ENCODE results near the gene FAM120AOS.

FAM120AOS gene

DNA sequence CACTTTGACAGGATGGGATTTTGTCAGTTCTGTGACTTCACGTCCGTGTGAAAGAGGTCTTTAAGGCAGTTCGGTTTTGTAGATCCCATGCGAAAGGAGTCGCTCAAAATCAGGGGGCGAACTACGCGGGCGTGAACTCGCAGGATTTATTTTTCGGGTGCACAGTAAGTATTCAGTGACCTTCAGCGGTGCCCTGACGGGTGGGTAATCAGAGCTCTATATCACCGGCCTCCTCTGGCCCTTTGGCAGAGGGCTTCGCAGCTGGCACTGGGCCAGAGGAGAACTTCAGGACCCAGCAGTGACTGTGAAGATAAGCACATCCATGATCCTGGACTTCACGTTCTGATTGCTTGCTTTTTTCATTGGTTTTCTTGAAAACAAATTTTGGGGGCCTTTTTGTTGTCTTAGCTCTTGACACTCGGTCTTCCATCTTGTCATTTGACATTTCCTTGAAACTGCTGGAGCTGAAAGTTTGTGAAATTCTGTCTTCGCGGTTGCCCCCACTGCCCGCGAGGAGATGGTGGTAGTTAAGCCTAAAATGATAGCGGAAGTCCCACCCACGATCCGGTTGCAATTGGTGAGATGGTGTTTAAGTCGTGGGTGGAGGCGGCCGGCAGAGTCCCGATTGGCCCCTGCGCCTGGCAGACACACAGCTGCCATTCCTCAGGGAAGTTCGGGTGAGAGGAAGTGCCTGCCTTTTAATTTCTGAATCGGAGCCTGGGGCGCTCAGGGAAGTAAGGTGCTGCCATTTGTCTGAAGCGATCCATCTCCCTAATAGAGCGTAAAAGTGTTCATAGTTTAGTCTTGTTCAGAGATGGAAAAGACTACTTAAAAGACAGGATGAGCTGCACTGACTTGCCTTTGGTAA is at the start of gene FAM120AOS (continued):
- TF ChIP-seq, protein P1, sequence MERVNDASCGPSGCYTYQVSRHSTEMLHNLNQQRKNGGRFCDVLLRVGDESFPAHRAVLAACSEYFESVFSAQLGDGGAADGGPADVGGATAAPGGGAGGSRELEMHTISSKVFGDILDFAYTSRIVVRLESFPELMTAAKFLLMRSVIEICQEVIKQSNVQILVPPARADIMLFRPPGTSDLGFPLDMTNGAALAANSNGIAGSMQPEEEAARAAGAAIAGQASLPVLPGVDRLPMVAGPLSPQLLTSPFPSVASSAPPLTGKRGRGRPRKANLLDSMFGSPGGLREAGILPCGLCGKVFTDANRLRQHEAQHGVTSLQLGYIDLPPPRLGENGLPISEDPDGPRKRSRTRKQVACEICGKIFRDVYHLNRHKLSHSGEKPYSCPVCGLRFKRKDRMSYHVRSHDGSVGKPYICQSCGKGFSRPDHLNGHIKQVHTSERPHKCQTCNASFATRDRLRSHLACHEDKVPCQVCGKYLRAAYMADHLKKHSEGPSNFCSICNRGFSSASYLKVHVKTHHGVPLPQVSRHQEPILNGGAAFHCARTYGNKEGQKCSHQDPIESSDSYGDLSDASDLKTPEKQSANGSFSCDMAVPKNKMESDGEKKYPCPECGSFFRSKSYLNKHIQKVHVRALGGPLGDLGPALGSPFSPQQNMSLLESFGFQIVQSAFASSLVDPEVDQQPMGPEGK (tag by site-specific recombination; IDR thresholded peaks at IDR 0.05), result peak; percentile 69
- 0 out of 2 replicates have a peak, but pooled peaks have one; percentile 17 for TF ChIP-seq ZBTB20 (tag by site-specific recombination; IDR thresholded peaks at IDR 0.05)
- TF ChIP-seq, protein P2, sequence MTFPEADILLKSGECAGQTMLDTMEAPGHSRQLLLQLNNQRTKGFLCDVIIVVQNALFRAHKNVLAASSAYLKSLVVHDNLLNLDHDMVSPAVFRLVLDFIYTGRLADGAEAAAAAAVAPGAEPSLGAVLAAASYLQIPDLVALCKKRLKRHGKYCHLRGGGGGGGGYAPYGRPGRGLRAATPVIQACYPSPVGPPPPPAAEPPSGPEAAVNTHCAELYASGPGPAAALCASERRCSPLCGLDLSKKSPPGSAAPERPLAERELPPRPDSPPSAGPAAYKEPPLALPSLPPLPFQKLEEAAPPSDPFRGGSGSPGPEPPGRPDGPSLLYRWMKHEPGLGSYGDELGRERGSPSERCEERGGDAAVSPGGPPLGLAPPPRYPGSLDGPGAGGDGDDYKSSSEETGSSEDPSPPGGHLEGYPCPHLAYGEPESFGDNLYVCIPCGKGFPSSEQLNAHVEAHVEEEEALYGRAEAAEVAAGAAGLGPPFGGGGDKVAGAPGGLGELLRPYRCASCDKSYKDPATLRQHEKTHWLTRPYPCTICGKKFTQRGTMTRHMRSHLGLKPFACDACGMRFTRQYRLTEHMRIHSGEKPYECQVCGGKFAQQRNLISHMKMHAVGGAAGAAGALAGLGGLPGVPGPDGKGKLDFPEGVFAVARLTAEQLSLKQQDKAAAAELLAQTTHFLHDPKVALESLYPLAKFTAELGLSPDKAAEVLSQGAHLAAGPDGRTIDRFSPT (tag by site-specific recombination; IDR thresholded peaks at IDR 0.05), result peak; percentile 86

DNA sequence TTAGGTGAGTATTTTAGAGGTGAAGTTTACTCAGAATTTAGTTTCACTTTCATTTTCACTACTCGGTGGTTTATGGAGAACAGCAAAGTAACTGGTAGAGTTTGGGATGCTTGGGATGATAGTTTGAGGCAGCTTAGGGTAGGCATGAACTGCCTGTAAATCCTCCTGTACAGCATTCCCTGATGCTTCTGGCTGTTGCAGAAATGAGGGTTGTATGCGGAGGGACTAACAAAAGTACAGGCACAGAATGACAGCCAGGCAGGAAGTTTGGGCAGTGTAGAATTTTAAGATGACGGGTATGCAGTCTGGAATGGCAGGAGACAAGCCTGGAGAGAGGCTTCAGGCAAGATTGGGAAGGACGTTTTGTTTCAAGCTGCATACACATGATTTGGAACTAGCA is 48.0 kb upstream of the FAM120AOS start:
- no peaks in the 10 kb centered on the region for H3K9me3 ChIP-seq (ENCODE audit: control insufficient read depth, insufficient read depth, low read depth, low read length)
- no peak overlapping the region for H3K4me3 ChIP-seq (ENCODE audit: low read depth, low read length)
- ChIA-PET POLR2A (no interaction called here), CTCF (interaction anchor here (0.6 kb wide), 1 partner anchor 502 kb away, joined by 6 read pairs; no protein-coding TSS in a partner anchor)
- H3K27ac ChIP-seq (ENCODE audit: extremely low read depth, low read depth, low read length), result no peak overlapping the region
- peaks cover 0 to 67% of the 10 kb centered on the region in 2 experiments; a peak in 1 of 3 replicates for H3K36me3 ChIP-seq (ENCODE audit: control insufficient read depth in 2 of 2, insufficient read depth in 1 of 2, low read length in 2 of 2)
- peaks cover 7% of the 10 kb centered on the region; the same call in 1 of the 2 replicates for H3K4me1 ChIP-seq (ENCODE audit: control insufficient read depth, insufficient read depth, low read length)
- TF ChIP-seq IKZF3 (tag by site-specific recombination; IDR thresholded peaks at IDR 0.05), result no peak

DNA sequence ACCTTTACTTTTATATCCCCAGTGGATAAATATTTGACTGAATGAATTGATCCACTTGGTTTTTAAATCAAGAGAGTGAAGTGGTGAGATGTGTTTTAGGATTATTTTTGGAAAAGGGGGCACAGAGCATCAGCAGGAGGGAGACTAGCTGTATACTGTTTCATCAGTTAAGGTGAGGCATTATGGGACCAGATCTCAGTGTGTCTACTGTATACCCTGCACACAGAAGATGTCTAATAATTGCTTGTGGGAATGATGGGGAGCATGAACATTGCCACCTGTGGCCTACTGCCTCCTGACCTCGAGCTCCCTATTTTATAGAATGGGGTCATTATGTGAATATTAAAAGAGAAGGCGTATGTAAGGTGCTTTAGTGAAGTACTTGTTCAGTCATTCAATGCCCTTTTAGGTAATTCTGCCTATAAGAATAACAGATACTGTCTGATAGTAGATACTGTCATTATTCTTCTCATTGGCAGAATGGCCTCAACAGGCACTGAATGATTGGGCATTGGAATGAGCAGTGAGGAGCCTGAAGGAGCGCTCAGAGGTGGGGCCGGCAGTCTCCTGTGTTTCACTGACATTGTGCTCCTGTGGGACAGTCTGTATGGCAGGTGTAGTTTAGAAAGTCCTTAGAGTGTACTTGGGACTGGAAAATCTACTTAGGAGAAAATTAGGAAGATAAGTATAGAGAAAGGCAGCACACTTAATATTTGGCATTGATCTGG is 47.4 kb upstream of the FAM120AOS start:
- peaks cover 0 to 73% of the 10 kb centered on the region in 2 experiments; a peak in 1 of 3 replicates for H3K36me3 ChIP-seq (ENCODE audit: control insufficient read depth in 2 of 2, insufficient read depth in 1 of 2, low read length in 2 of 2)
- no peaks in the 10 kb centered on the region for H3K9me3 ChIP-seq (ENCODE audit: control insufficient read depth, insufficient read depth, low read depth, low read length)
- H3K4me1 ChIP-seq (ENCODE audit: control insufficient read depth, insufficient read depth, low read length), result peaks cover 5% of the 10 kb centered on the region; the same call in 1 of the 2 replicates
- ChIA-PET POLR2A (no interaction called here), CTCF (no interaction called here)
- H3K27ac ChIP-seq (ENCODE audit: extremely low read depth, low read depth, low read length), result no peak overlapping the region
- TF ChIP-seq, protein P3, sequence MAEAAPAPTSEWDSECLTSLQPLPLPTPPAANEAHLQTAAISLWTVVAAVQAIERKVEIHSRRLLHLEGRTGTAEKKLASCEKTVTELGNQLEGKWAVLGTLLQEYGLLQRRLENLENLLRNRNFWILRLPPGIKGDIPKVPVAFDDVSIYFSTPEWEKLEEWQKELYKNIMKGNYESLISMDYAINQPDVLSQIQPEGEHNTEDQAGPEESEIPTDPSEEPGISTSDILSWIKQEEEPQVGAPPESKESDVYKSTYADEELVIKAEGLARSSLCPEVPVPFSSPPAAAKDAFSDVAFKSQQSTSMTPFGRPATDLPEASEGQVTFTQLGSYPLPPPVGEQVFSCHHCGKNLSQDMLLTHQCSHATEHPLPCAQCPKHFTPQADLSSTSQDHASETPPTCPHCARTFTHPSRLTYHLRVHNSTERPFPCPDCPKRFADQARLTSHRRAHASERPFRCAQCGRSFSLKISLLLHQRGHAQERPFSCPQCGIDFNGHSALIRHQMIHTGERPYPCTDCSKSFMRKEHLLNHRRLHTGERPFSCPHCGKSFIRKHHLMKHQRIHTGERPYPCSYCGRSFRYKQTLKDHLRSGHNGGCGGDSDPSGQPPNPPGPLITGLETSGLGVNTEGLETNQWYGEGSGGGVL (tag by site-specific recombination; IDR thresholded peaks at IDR 0.05), result no peak
- TF ChIP-seq HOXC10 (CRISPR knock-in tag; IDR thresholded peaks at IDR 0.05), result no peak
- TF ChIP-seq ZNF792 (tag by site-specific recombination; IDR thresholded peaks at IDR 0.05), result 0 out of 2 replicates have a peak, but pooled peaks have one; percentile 53
- H3K4me3 ChIP-seq (ENCODE audit: low read depth, low read length), result no peak overlapping the region

DNA sequence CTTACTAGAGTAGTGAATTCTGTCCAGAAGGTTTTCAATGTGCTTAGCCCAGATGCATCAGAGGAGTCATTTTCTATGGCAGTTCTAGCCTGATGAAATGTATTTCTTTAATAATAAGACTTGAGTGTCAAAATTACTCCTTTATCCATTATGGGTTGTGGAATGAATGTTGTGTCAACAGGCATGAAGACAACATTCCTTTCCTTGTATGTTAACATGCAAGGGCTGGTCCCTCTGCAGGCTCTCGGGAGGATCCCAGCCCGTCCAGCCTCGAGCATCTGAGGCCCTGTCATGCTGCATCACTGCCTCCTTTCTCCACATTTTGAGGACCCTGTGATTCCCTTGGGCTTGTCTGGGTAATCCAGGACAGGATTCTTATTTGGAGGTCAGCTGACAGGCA is 42.9 kb upstream of the FAM120AOS start:
- Histone ChIP-seq H3K4me3 (ENCODE audit: low read depth, low read length) (no peak overlapping the region), H3K27ac (ENCODE audit: extremely low read depth, low read depth, low read length) (no peak overlapping the region), H3K36me3 (ENCODE audit: control insufficient read depth in 2 of 2, insufficient read depth in 1 of 2, low read length in 2 of 2) (peaks cover 0 to 73% of the 10 kb centered on the region in 2 experiments; a peak in 1 of 3 replicates), H3K9me3 (ENCODE audit: control insufficient read depth, insufficient read depth, low read depth, low read length) (no peaks in the 10 kb centered on the region), H3K4me1 (ENCODE audit: control insufficient read depth, insufficient read depth, low read length) (no peaks in the 10 kb centered on the region)
- CTCF ChIA-PET, result interaction anchor here (0.5 to 0.6 kb wide), 2 partner anchors 13 to 40 kb away, joined by 3 read pairs; no protein-coding TSS in a partner anchor
- POLR2A ChIA-PET, result no interaction called here
- TF ChIP-seq ZNF747 (tag by site-specific recombination; IDR thresholded peaks at IDR 0.05), result no peak
- TF ChIP-seq ZNF19 (tag by site-specific recombination; IDR thresholded peaks at IDR 0.05; ENCODE audit: low read depth), result no peak
- TF ChIP-seq, protein P4, sequence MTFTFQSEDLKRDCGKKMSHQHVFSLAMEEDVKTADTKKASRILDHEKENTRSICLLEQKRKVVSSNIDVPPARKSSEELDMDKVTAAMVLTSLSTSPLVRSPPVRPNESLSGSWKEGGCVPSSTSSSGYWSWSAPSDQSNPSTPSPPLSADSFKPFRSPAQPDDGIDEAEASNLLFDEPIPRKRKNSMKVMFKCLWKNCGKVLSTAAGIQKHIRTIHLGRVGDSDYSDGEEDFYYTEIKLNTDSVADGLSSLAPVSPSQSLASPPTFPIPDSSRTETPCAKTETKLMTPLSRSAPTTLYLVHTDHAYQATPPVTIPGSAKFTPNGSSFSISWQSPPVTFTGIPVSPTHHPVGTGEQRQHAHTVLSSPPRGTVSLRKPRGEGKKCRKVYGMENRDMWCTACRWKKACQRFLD (tag by site-specific recombination; IDR thresholded peaks at IDR 0.05), result no peak
- no peak for TF ChIP-seq ZNF660 (tag by site-specific recombination; IDR thresholded peaks at IDR 0.05)
- no peak for TF ChIP-seq ZFP37 (tag by site-specific recombination; IDR thresholded peaks at IDR 0.05)
- TF ChIP-seq KLF9 (tag by site-specific recombination; IDR thresholded peaks at IDR 0.05; ENCODE audit: low read depth), result no peak
- TF ChIP-seq, protein P5, sequence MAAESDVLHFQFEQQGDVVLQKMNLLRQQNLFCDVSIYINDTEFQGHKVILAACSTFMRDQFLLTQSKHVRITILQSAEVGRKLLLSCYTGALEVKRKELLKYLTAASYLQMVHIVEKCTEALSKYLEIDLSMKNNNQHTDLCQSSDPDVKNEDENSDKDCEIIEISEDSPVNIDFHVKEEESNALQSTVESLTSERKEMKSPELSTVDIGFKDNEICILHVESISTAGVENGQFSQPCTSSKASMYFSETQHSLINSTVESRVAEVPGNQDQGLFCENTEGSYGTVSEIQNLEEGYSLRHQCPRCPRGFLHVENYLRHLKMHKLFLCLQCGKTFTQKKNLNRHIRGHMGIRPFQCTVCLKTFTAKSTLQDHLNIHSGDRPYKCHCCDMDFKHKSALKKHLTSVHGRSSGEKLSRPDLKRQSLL (tag by site-specific recombination; IDR thresholded peaks at IDR 0.05), result no peak
- TF ChIP-seq OSR2 (tag by site-specific recombination; IDR thresholded peaks at IDR 0.05), result no peak
- TF ChIP-seq GLI4 (tag by site-specific recombination; IDR thresholded peaks at IDR 0.05), result no peak
- no peak for TF ChIP-seq ZNF600 (tag by site-specific recombination; IDR thresholded peaks at IDR 0.05)

Measured in HEK293 (cell line).